Activated CD4-positive, CD25-positive, alpha-beta regulatory T cell treated with anti-CD3 and anti-CD28 coated beads, Interleukin-2, amount 50 U/mL, for 24 hours (primary cell): ENCODE measurements around the gene POLR2C.

Source experiments
- ATAC-seq, 2 donors: fragments of 150-1000 bp; cut with Tn5 transposase; one replicate each; pipeline ENCODE4 v1.10.0; 2021; ENCODE audit warnings: mild to moderate bottlenecking in 1 of 2, moderate library complexity in 1 of 2

Gene POLR2C

GRCh38 chr16:57504491-57504890, 42.0 kb downstream of the POLR2C start:
- ATAC-seq: no peak

DNA sequence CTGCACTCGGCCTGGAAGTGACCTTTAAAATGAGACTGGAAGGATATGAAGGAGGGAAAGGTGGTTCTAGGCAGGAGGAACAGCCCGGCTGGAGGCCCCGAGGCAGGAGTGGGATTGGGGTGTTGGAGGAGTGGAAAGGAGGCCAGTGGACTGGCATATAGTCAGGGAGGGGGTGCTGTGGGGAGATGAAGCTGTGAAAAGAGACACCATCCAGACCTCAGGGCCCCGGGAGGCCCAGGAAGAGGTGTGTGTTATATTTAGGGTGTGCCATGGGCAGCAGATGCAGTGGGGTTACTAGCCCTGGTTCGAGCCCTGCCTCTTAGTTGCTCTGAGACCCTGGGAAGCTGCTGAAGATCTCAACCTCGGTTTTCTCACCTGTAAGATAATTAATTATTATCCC, 42.7 kb downstream of the POLR2C start:
- ATAC-seq: no peak

DNA sequence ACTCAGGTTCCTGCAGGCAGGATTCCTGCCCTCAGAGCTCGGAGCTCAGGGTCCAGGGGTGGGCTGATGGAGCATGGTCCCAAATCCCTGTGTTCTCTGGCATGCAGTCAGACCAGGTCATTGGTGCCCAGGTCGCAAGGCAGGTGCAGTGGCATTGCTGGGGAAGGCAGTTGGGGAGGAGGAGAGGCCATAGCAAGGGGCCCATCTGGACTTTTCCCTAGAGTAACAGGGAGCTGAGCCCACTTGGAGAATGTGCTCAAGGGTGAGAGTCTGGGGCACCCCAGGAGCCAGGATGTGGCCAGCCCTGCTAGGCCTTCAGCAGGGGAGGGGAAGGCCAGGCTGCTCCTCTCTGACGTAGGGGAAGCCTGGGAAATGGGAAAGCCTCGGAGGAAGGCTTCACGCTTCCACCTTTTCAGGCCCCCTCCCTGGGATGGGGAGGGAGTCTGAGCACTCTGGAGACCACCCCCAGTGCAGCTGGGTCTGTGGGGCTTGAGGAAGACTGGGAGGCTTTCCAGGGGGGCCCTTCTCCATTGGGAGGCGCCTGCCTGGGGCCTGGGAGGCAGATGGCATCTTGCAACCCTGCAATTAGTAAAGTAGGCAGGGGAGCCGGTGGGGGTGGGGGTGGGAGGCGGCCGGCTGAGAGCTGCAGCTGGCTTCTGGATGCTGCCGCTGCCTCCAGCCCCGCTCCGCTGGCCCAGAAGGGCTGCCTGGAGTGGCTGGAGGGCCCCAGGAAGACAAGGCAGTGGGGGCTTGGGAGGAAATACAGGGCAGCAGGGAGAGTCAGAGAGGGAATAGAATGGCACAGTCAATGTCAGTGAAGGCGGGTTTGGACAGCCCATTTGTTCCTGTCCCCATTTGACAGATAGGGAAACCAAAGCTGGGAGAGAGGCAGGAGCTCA, 44.9 kb downstream of the POLR2C start:
- ATAC-seq: no peak

DNA sequence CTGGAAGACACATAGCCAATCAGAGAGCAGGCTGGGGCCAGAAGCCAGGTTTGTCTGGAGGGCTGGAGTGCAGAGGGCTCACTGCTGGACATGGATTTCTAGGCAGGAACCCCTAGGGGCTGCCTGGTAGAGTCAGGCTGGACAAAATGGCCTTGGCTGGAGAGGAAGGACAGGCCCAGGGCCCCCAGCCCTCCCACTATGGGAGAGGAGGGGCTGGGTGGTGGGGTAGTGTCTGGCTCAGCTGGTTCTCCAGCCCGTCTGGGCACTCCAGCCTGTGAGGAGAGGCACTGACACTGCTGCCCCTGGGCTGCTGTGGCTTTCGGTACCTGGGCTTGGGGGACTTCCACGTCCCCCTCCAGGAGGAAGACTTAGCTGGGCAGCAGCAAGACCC, 45.6 kb downstream of the POLR2C start:
- no peak for ATAC-seq

DNA sequence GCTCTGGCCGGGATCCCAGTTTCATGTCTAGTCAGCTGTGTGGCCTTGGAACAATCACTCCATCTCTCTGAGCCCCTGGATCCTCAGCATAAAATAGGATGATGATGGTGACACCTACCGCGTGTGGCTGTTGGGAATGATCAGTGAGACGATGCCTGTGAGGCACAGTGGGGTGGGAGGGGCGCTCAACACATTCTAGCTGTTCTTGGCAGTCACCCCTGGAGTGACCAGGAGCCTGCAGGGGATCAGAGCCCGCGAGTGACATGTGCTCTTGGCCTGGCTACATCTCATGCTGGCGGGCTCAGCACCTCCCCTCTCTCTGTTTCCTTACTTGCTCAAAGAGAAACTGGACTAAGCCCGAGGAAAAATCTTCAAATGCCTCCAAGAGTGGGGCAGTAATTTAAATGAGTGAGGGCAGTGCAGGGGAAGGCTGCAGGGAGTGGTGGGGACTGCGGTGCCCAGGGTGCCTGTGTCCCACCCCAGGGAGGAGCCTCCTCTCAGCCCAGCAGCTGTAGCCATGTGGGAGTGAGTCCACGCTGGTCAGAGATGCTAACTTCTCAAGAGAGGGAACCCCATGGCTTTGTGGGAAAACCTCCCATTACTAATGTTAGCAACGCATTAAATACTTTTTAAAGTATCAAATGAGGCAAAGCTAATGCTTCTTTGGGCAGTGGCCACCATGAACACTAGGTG, 46.9 kb downstream of the POLR2C start:
- ATAC-seq: no peak

- no peak for ATAC-seq
These were observed 47.8 kb downstream of the POLR2C start for GRCh38 chr16:57510016-57510871.

- no peak for ATAC-seq
These were observed 50.0 kb downstream of the POLR2C start for GRCh38 chr16:57512296-57513001.

DNA sequence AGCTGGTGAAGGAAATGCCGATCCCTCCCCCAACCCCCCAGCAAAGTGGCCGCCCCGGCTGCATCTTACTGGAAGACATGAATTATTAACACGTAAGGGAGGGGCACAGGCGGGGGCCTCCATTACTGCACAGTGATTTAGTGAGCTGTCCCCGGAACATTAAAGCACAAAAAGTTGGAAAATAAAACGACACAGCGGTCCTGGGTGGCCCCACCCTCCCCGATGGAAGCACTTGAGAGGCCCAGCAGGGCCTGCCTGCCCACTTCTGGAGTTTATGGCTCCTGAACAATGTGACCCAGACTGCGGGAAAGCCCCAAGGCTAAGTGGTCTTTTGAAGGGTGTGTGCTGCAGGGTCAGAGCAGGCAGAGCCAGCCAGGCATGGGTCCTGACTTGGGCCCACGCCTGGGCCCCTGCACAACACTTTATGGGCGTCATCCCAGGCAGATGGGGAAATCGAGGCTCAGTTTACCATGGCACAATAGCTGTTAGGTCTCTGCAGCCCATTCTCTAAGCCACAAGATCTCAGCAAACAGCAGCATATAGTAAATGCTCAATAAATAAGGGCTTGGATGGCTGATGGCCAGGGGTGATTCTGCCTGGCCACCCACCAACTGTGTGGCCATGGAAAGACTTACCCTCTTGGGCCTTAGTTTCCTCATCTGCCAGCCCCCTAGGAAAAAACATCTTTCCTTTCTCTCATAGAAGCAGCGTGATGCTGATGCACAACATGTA, 51.1 kb downstream of the POLR2C start:
- no peak for ATAC-seq

DNA sequence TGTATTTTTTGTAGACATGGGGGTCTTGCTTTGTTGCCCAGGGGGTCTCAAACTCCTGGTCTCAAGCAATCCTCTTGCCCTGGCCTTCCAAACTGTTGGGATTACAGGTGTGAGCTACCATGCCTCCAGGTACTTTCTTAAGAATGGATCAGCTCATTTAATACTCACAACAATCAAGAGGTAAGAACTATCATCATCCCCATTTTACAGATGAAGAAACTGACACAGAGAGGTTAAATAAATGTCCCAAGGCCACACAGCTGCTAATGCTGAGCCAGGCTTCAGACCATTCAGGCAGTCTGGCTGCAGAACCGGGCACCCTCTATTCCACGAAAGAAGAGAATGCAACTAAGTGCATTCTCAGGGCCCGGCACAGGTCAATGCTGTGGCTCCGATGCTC, 51.9 kb downstream of the POLR2C start:
- ATAC-seq: no peak

GRCh38 chr16:57514791-57515600, 52.5 kb downstream of the POLR2C start:
- ATAC-seq: no peak

GRCh38 chr16:57516176-57516725, 53.8 kb downstream of the POLR2C start:
- no peak for ATAC-seq

DNA sequence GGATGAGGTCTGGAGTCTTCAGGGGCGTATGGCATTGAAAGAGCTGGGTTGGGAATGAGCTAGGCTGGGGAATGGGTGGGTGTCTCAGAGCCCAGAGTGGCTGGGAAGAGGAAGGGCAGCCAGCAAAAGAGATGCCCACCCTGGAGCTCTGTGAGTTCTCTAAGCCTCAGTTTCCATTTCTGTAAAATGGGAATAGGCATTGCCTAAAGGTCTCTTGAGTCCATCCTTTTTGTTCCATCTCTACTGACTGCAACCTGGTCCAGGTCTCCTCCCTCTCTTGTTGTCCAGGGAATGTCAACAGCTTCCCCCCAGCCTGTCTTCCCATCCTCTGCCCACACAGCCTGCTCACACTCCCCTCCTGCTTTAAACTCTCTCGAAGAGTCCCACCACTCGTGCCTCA, 54.3 kb downstream of the POLR2C start:
- no peak for ATAC-seq

DNA sequence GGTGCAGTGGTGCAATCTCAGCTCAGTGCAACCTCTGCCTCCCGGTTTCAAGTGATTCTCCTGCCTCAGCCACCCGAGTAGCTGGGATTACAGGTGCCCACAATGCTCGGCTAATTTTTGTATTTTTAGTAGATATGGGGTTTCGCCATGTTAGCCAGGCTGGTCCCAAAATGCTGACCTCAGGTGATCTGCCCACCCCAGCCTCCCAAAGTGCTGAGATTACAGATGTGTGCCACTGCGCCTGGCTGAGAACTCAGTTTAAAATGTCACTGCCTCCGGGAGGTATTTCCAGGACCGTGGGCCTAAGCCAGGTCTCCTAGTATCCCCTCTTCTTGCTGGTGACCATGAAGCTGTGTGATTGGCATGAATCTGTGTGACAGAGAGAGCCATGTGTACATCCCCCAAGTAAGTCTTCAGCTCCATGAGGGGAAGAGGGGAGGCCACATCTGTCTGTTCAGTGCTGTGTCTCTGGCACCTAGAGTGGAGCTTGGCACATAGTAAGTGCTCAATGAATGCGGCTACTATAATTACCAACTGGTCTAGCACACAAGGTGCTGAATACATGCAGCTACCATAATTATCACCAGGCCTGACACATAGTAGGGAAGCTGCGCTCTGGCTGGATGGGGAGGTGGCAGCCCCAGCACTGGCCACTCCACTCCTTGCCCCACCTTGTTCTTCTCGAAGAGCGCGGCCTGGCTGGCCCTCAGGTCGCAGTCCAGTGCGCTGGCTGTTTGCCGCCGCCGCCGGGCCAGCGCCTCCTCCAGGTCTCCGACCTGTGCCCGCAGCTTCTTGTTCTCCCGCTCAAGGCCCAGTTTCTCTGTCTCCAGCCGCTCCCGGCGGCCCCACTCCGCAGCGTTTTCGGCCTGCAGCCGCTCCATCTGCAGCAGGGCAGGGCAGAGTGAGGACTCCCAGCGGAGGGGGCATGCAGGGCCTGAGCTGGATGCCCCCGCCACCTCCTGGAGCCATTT, 55.2 kb downstream of the POLR2C start:
- ATAC-seq: no peak

- ATAC-seq: no peak
These were observed 56.0 kb downstream of the POLR2C start for GRCh38 chr16:57518520-57518919.

- no peak for ATAC-seq
These were observed 56.4 kb downstream of the POLR2C start for GRCh38 chr16:57518922-57519321.

DNA sequence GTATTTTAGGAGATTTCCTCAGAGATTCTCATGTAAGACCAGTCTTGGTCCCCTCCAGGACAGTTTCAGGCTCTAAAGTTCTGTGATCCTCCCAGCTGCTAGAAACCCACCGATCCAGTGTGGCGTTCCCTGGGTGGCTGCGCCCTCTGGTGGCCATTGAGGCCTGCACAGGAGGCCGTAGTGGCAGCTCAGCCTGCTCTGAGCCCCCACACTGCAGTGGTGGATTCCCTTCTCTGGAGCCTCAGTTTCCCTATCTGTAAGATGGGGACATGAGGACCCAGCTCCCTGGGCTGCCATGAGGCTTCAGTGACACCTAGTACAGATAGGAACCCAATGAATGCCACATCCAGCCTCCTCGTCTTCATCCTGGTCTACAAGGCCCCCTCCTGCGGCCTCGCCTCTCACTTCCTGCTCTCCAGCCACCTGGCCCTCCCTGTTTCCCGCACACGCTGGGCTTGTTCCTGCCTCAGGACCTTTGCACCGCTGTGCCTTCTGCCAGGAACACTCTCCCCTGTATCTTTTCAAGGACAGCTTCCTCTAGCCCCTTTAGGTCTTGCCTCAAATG, 57.4 kb downstream of the POLR2C start:
- peak; percentile 86 to 94 for ATAC-seq
